Adrenal gland (tissue), 5 donors: ENCODE measurements around the gene POC1A.

Experiments
- POLR2A ChIP-seq, 2 donors: fragments of 450-650 bp; IDR thresholded peaks; one replicate each; pipeline ENCODE4 v1.6.1; 2017; ENCODE audit warnings: antibody characterized with exemption in 2 of 2, mild to moderate bottlenecking in 2 of 2, moderate library complexity in 1 of 2
- TF ChIP-seq, protein P1 (sequence below), 6 experiments: fragments of 450-650 bp in 4 of 6; fragments of 200-600 bp in 2 of 6; sonication (generic) in 1 of 6; IDR thresholded peaks; 1 replicate in 5 of 6; 2 replicates in 1 of 6; pipeline versions ENCODE4 v1.5.1 to v1.8.0; 2016 to 2021; ENCODE audit warnings: antibody characterized with exemption in 6 of 6, mild to moderate bottlenecking in 2 of 6, moderate library complexity in 1 of 6
- donor health status: DM: no; HTN: no; CAD: no.

DNA sequence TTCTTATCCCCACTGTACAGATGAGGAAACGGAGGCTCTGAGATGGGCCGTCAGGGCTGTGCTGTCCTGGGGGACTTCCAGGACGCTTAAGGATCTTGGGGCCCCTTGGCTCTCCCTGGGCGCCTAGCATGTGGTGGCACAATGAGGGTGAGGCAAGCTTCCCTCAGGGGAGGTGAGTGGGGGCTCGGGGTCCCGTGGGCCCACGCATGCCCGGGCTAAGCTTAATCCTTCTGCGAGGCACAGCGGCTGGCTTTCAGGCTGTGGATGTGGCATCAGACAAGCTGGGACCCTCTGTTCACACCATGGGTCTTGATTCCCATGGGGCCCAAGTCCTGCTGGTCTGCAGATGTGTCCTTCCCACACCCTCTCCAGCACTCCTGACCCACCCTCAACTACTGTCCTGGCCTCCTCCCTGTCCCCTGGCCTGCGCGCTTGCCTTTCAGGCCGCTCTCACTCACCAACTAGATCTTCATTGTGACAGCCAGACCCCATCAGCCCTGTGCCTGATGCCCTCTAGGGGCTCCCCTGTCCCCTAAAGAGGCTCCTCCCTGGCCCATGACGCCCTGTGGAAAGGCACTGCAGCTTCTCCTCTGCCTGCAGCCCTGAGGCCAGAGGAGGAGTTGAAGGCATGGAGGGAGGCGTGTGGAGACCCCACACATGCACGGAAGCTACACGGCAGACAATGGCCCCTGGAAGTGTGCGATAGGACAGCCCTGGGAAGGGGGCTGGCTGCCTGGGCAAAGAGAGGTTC is 109.2 kb downstream of the POC1A start:
- TF ChIP-seq POLR2A (IDR thresholded peaks at IDR 0.05) = no peak
- TF ChIP-seq, protein P1, sequence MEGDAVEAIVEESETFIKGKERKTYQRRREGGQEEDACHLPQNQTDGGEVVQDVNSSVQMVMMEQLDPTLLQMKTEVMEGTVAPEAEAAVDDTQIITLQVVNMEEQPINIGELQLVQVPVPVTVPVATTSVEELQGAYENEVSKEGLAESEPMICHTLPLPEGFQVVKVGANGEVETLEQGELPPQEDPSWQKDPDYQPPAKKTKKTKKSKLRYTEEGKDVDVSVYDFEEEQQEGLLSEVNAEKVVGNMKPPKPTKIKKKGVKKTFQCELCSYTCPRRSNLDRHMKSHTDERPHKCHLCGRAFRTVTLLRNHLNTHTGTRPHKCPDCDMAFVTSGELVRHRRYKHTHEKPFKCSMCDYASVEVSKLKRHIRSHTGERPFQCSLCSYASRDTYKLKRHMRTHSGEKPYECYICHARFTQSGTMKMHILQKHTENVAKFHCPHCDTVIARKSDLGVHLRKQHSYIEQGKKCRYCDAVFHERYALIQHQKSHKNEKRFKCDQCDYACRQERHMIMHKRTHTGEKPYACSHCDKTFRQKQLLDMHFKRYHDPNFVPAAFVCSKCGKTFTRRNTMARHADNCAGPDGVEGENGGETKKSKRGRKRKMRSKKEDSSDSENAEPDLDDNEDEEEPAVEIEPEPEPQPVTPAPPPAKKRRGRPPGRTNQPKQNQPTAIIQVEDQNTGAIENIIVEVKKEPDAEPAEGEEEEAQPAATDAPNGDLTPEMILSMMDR (IDR thresholded peaks at IDR 0.05) = no peak
